ENCODE measurements around the gene NFE2L2. TPM values are rescaled to one million over a fixed set of nuclear protein-coding genes. Genes with fewer than 3 reads are reported as not detected.

The NFE2L2 gene
- total and polyA plus RNA-seq, 9 of the 15 experiments (the other 6 are each of a cell fraction or from before 2014, with no cell fraction given): 29.3 to 120 (median 59.3) TPM

- TF ChIP-seq TGIF2 (CRISPR knock-in tag; IDR thresholded peaks at IDR 0.05): no peak
- TF ChIP-seq NUFIP1 (IDR thresholded peaks at IDR 0.05; ENCODE audit: partially characterized antibody): no peak
- no peak for TF ChIP-seq ETS1 (conservative IDR thresholded peaks at IDR 0.05; ENCODE audit: control insufficient read depth, low read depth, low read length)
- no peak for TF ChIP-seq ZNF551 (CRISPR knock-in tag; IDR thresholded peaks at IDR 0.05)
- no peak for TF ChIP-seq CHD1 (IDR thresholded peaks at IDR 0.05; ENCODE audit: low read length)
- no peak for TF ChIP-seq ZKSCAN3 (CRISPR knock-in tag; IDR thresholded peaks at IDR 0.05)
- TF ChIP-seq, protein P1, sequence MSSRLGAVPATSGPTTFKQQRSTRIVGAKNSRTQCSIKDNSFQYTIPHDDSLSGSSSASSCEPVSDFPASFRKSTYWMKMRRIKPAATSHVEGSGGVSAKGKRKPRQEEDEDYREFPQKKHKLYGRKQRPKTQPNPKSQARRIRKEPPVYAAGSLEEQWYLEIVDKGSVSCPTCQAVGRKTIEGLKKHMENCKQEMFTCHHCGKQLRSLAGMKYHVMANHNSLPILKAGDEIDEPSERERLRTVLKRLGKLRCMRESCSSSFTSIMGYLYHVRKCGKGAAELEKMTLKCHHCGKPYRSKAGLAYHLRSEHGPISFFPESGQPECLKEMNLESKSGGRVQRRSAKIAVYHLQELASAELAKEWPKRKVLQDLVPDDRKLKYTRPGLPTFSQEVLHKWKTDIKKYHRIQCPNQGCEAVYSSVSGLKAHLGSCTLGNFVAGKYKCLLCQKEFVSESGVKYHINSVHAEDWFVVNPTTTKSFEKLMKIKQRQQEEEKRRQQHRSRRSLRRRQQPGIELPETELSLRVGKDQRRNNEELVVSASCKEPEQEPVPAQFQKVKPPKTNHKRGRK (tag; IDR thresholded peaks at IDR 0.05): no peak
- no peak for TF ChIP-seq XRCC3 (IDR thresholded peaks at IDR 0.05)
- TF ChIP-seq ZNF589 (CRISPR knock-in tag; IDR thresholded peaks at IDR 0.05; ENCODE audit: low read depth): no peak
- TF ChIP-seq EWSR1 (IDR thresholded peaks at IDR 0.05; ENCODE audit: borderline replicate concordance, low read depth, partially characterized antibody): no peak
- TF ChIP-seq ZNF146 (CRISPR knock-in tag; IDR thresholded peaks at IDR 0.05; ENCODE audit: unreplicated experiment): no peak
- no peak for TF ChIP-seq RERE (CRISPR knock-in tag; IDR thresholded peaks at IDR 0.05; ENCODE audit: borderline replicate concordance)
- no peak; the same call in 1 of the 2 replicates for TF ChIP-seq HDAC2 (IDR thresholded peaks at IDR 0.05)
- TF ChIP-seq HOXB6 (CRISPR knock-in tag; IDR thresholded peaks at IDR 0.05; ENCODE audit: borderline replicate concordance): no peak
- no peak for TF ChIP-seq ZNF384 (IDR thresholded peaks at IDR 0.05; ENCODE audit: low read depth, low read length)
- TF ChIP-seq RBFOX2 (IDR thresholded peaks at IDR 0.05; ENCODE audit: low read depth, low read length): no peak
- no peak for TF ChIP-seq RBM15 (IDR thresholded peaks at IDR 0.05; ENCODE audit: insufficient read depth, low read length)
- no peak for TF ChIP-seq CCAR2 (IDR thresholded peaks at IDR 0.05; ENCODE audit: low read depth, low read length)
Measured at GRCh38 chr2:177285892-177286715, 21.6 kb upstream of the NFE2L2 start (continued).

All from K562 (cell line).